RWPE2 (cell line): ENCODE results near the gene CDC42BPB.

Source experiments
- ATAC-seq: fragments of 200-7000 bp; cut with Tn5 transposase; 3 replicates; pipeline ENCODE4 v1.9.1; 2021; ENCODE audit warnings: low read depth
- DNase-seq: peaks from one replicate; pipeline ENCODE4 v3.0.0-alpha.2; 2020; ENCODE audit warnings: low spot score
- H3K27ac ChIP-seq: fragments of 450-650 bp; 2 replicates; pipeline ENCODE4 v1.5.1; 2017; ENCODE audit warnings: mild to moderate bottlenecking; ENCODE audit not compliant: poor library complexity, severe bottlenecking
- H3K27me3 ChIP-seq: fragments of 250-450 bp; sonication (Bioruptor Pico); 2 replicates; pipeline ENCODE4 v1.5.1; 2021; ENCODE audit warnings: mild to moderate bottlenecking, moderate library complexity; ENCODE audit not compliant: insufficient read depth, poor library complexity, severe bottlenecking
- H3K36me3 ChIP-seq: fragments of 250-450 bp; sonication (Bioruptor Pico); 2 replicates; pipeline ENCODE4 v1.5.1; 2020; ENCODE audit warnings: low read depth, mild to moderate bottlenecking, moderate library complexity
- H3K4me1 ChIP-seq: fragments of 250-450 bp; sonication (Bioruptor Pico); 2 replicates; pipeline ENCODE4 v1.5.1; 2021; ENCODE audit warnings: mild to moderate bottlenecking, moderate library complexity; ENCODE audit not compliant: insufficient read depth, poor library complexity, severe bottlenecking
- H3K4me3 ChIP-seq: fragments of 250-450 bp; sonication (Bioruptor Pico); 2 replicates; pipeline ENCODE4 v1.5.1; 2021; ENCODE audit warnings: mild to moderate bottlenecking, moderate library complexity; ENCODE audit not compliant: severe bottlenecking
- H3K9me3 ChIP-seq: fragments of 250-450 bp; sonication (Bioruptor Pico); 2 replicates; pipeline ENCODE4 v1.5.1; 2021; ENCODE audit warnings: mild to moderate bottlenecking, moderate library complexity; ENCODE audit not compliant: severe bottlenecking
- CTCF ChIP-seq: fragments of 450-650 bp; IDR thresholded peaks from one replicate; pipeline ENCODE4 v1.5.1; 2017; ENCODE audit warnings: mild to moderate bottlenecking, moderate library complexity; ENCODE audit not compliant: poor library complexity, severe bottlenecking

CDC42BPB gene

GRCh38 chr14:103100281-103101121, 43.2 kb upstream of the CDC42BPB start:
- Histone ChIP-seq H3K27ac (no peak overlapping the region), H3K36me3 (no peaks in the 10 kb centered on the region), H3K4me1 (no peaks in the 10 kb centered on the region), H3K4me3 (no peak overlapping the region), H3K9me3 (no peaks in the 10 kb centered on the region), H3K27me3 (peaks cover 24% of the 10 kb centered on the region)
- TF ChIP-seq CTCF, result no peak
- DNase-seq, result no peak
- ATAC-seq, result no peak

- H3K36me3 ChIP-seq, result no peaks in the 10 kb centered on the region
- no peak for TF ChIP-seq CTCF
- no peak for ATAC-seq
- H3K4me1 ChIP-seq, result no peaks in the 10 kb centered on the region
- H3K4me3 ChIP-seq, result no peak overlapping the region
- H3K9me3 ChIP-seq, result no peaks in the 10 kb centered on the region
- no peak for DNase-seq
- H3K27me3 ChIP-seq, result peaks cover 24% of the 10 kb centered on the region
- H3K27ac ChIP-seq, result no peak overlapping the region
Measured at GRCh38 chr14:103099733-103100280, 42.5 kb upstream of the CDC42BPB start.

- no peaks in the 10 kb centered on the region for H3K4me1 ChIP-seq
- H3K27me3 ChIP-seq, result peaks cover 18% of the 10 kb centered on the region
- ATAC-seq (no peak), DNase-seq (no peak)
- H3K4me3 ChIP-seq, result no peak overlapping the region
- H3K9me3 ChIP-seq, result no peaks in the 10 kb centered on the region
- H3K36me3 ChIP-seq, result no peaks in the 10 kb centered on the region
- no peak overlapping the region for H3K27ac ChIP-seq
- TF ChIP-seq CTCF, result no peak
Measured at GRCh38 chr14:103099081-103099732, 41.9 kb upstream of the CDC42BPB start.

- TF ChIP-seq CTCF, result no peak
- ATAC-seq (no peak), DNase-seq (no peak)
- no peak overlapping the region for H3K4me3 ChIP-seq
- no peaks in the 10 kb centered on the region for H3K4me1 ChIP-seq
- no peaks in the 10 kb centered on the region for H3K9me3 ChIP-seq
- H3K27ac ChIP-seq, result no peak overlapping the region
- H3K27me3 ChIP-seq, result peaks cover 8% of the 10 kb centered on the region
- no peaks in the 10 kb centered on the region for H3K36me3 ChIP-seq
Measured at GRCh38 chr14:103097994-103098957, 40.9 kb upstream of the CDC42BPB start.
